Measurements from ENCODE around the gene NOTUM.

GRCh38 chr17:81942167-81942553 is 18.8 kb downstream of the NOTUM start:
- no peak for TF ChIP-seq CTCF (conservative IDR thresholded peaks at IDR 0.05)
- no peak for TF ChIP-seq EZH2 (IDR thresholded peaks at IDR 0.05; ENCODE audit: low read depth)

Measured in PC-9 (cell line).